K562 (cell line): ENCODE data around the gene PPT2. TPM values are rescaled to one million over a fixed set of nuclear protein-coding genes. Genes with fewer than 3 reads are reported as not detected.

Source experiments
- ATAC-seq: fragments of 200-7000 bp; cut with Tn5 transposase; 3 replicates; pipeline ENCODE4 v1.9.1; 2020; ENCODE audit warnings: moderate library complexity
- BruUV-seq: library from RNA; stranded (reverse); fragments of 400-500 nt; replicated peaks from 2 replicates; lab custom pipeline; 2021; lab: Mats Ljungman, UMichigan
- CTCF ChIA-PET: fragments of 300-600 bp; formaldehyde crosslinking; extraction: SDS; loops from one replicate; lab custom pipeline; 2021; ENCODE audit warnings: low intra/inter-chr PET ratio; lab: Yijun Ruan, JAX
- POLR2A ChIA-PET: fragments of 300-600, 350-650 bp; sonication (Branson Sonifier 250); formaldehyde crosslinking; extraction: SDS; loops from one replicate; lab custom pipeline; 2021; ENCODE audit warnings: antibody characterized with exemption, inconsistent platforms; lab: Yijun Ruan, JAX
- DNase-seq, 4 experiments: peaks; one replicate each; pipeline versions ENCODE4 v3.0.0 to v3.0.0-alpha.2; 2011 to 2018; ENCODE audit warnings: low spot score in 3 of 4, mixed read lengths in 3 of 4; ENCODE audit errors: extremely low read depth in 1 of 4
- FAIRE-seq: peaks from 2 replicates; lab custom pipeline; 2011; peaks lifted over from hg19 to GRCh38; lab: Jason Lieb, UNC
- H2AFZ ChIP-seq: 2 replicates; pipeline ENCODE4 v1.6.0; 2011; ENCODE audit warnings: low read depth, low read length, control low read depth, inconsistent platforms
- H3K27ac ChIP-seq: fragments of 200-600 bp; 3 replicates; pipeline ENCODE4 v1.8.0; 2011; ENCODE audit warnings: low read depth, mild to moderate bottlenecking, control low read depth, inconsistent platforms, low read length, moderate library complexity, mixed read lengths; ENCODE audit errors: extremely low read depth
- H3K27me3 ChIP-seq, 2 experiments: fragments of 300-600 bp in 1 of 2; 2 replicates in 1 of 2; 3 replicates in 1 of 2; pipeline versions ENCODE4 v1.6.0 to v1.8.0; 2011; ENCODE audit warnings: inconsistent platforms in 2 of 2, low read length in 2 of 2, mild to moderate bottlenecking in 1 of 2, mixed read lengths in 1 of 2, moderate library complexity in 1 of 2; ENCODE audit not compliant: control insufficient read depth in 2 of 2, insufficient read depth in 2 of 2
- H3K36me3 ChIP-seq: fragments of 300-600 bp; 3 replicates; pipeline ENCODE4 v1.8.0; 2011; ENCODE audit warnings: mild to moderate bottlenecking, low read length, inconsistent platforms; ENCODE audit not compliant: control insufficient read depth, insufficient read depth
- H3K4me1 ChIP-seq, 2 experiments: fragments of 200-600 bp in 1 of 2; replicated peaks in 1 of 2; 2 replicates in 1 of 2; 3 replicates in 1 of 2; pipeline versions ENCODE4 v1.5.1 to v1.8.0; 2011; ENCODE audit warnings: inconsistent platforms in 2 of 2, low read length in 2 of 2, mild to moderate bottlenecking in 1 of 2, mixed read lengths in 1 of 2, moderate library complexity in 1 of 2; ENCODE audit not compliant: control insufficient read depth in 2 of 2, insufficient read depth in 2 of 2
- H3K4me2 ChIP-seq: 2 replicates; pipeline ENCODE4 v1.6.1; 2011; ENCODE audit warnings: low read length, control low read depth, inconsistent platforms, mixed read lengths; ENCODE audit not compliant: insufficient read depth
- H3K4me3 ChIP-seq: fragments of 200-600 bp; sonication (generic), shearing (Covaris generic); 2 replicates; pipeline ENCODE4 v1.5.1; 2016; ENCODE audit warnings: control low read depth, inconsistent platforms
- H3K79me2 ChIP-seq: fragments of 200-600 bp; 3 replicates; pipeline ENCODE4 v1.8.0; 2011; ENCODE audit warnings: low read length, inconsistent platforms; ENCODE audit not compliant: control insufficient read depth, insufficient read depth
- H3K9ac ChIP-seq, 2 experiments: 2 replicates each; pipeline versions ENCODE4 v1.6.0 to v1.6.1; 2011; ENCODE audit warnings: low read depth in 2 of 2, low read length in 2 of 2, control low read depth in 1 of 2, inconsistent platforms in 1 of 2, mild to moderate bottlenecking in 1 of 2, mixed read lengths in 1 of 2; ENCODE audit not compliant: insufficient read depth in 1 of 2
- H3K9me1 ChIP-seq: one replicate; pipeline ENCODE4 v1.6.0; 2011; ENCODE audit warnings: inconsistent platforms, mild to moderate bottlenecking, low read length, moderate library complexity; ENCODE audit not compliant: control insufficient read depth, insufficient read depth
- H3K9me3 ChIP-seq: replicated peaks from 2 replicates; pipeline ENCODE4 v1.5.1; 2011; ENCODE audit warnings: low read depth, low read length, inconsistent platforms; ENCODE audit not compliant: control insufficient read depth, insufficient read depth
- H4K20me1 ChIP-seq: replicated peaks from 2 replicates; pipeline ENCODE4 v1.6.1; 2011; ENCODE audit warnings: low read length, inconsistent platforms, mixed read lengths; ENCODE audit not compliant: control insufficient read depth, insufficient read depth
- CBFA2T3 ChIP-seq: fragments of 450-650 bp; IDR thresholded peaks from 2 replicates; pipeline ENCODE4 v1.6.1; 2017
- CEBPG ChIP-seq, 3 experiments: fragments of 200-800 bp in 1 of 3; sonication (Bioruptor generic) in 1 of 3; sonication (generic) in 1 of 3; formaldehyde crosslinking in 1 of 3; IDR thresholded peaks in 2 of 3; conservative IDR thresholded peaks in 1 of 3; 2 replicates each; pipeline versions ENCODE4 v1.6.1 to v1.8.0; 2016 to 2022; ENCODE audit warnings: missing compliant biosample characterization in 2 of 3, missing genetic modification characterization in 2 of 3, mild to moderate bottlenecking in 1 of 3, missing genetic modification reagents in 1 of 3
- GABPB1 ChIP-seq: sonication (generic); formaldehyde crosslinking; IDR thresholded peaks from 2 replicates; pipeline ENCODE4 v1.8.0; 2022; ENCODE audit warnings: mild to moderate bottlenecking, missing genetic modification reagents
- GATAD2A ChIP-seq: fragments of 450-650 bp; IDR thresholded peaks from 2 replicates; pipeline ENCODE4 v1.6.1; 2017
- NR2C1 ChIP-seq, 2 experiments: fragments of 450-650 bp; IDR thresholded peaks; 2 replicates each; pipeline ENCODE4 v1.6.1; 2017; ENCODE audit warnings: mild to moderate bottlenecking in 2 of 2, antibody characterized with exemption in 1 of 2, inconsistent platforms in 1 of 2, missing compliant biosample characterization in 1 of 2, missing genetic modification characterization in 1 of 2
- RCOR1 ChIP-seq, 2 experiments: IDR thresholded peaks; 2 replicates each; pipeline ENCODE4 v1.6.1; 2012; ENCODE audit warnings: low read depth in 2 of 2, low read length in 2 of 2, borderline replicate concordance in 1 of 2, improper control_type of control experiment in 1 of 2
- SAP30 ChIP-seq: fragments of 200-600 bp; sonication (generic); IDR thresholded peaks from 2 replicates; pipeline ENCODE4 v1.6.1; 2012; ENCODE audit warnings: borderline replicate concordance, low read depth, mild to moderate bottlenecking, moderate library complexity, low read length, control low read depth, inconsistent platforms; ENCODE audit not compliant: insufficient read depth, poor library complexity, severe bottlenecking
- SRSF1 ChIP-seq: fragments of 200-400 bp; formaldehyde crosslinking; IDR thresholded peaks from 2 replicates; pipeline ENCODE4 v1.6.1; 2017; ENCODE audit warnings: mild to moderate bottlenecking, low read depth, low read length, moderate library complexity
- SRSF9 ChIP-seq: fragments of 200-400 bp; formaldehyde crosslinking; IDR thresholded peaks from 2 replicates; pipeline ENCODE4 v1.6.1; 2017; ENCODE audit warnings: low read depth, low read length, borderline replicate concordance
- ZBTB1 ChIP-seq: sonication (generic); formaldehyde crosslinking; IDR thresholded peaks from 2 replicates; pipeline ENCODE4 v1.8.1; 2023; ENCODE audit warnings: missing genetic modification reagents, low read depth, mild to moderate bottlenecking, borderline replicate concordance
- ZNF143 ChIP-seq: sonication (generic); formaldehyde crosslinking; IDR thresholded peaks from 2 replicates; pipeline ENCODE4 v1.9.0; 2022; ENCODE audit warnings: mild to moderate bottlenecking, missing genetic modification reagents
- ZNF217 ChIP-seq: sonication (generic); formaldehyde crosslinking; IDR thresholded peaks from 2 replicates; pipeline ENCODE4 v1.8.0; 2022; ENCODE audit warnings: mild to moderate bottlenecking, missing genetic modification reagents
- ZNF561 ChIP-seq: fragments of 450-650 bp; formaldehyde crosslinking; conservative IDR thresholded peaks from 2 replicates; pipeline ENCODE4 v1.4.0; 2020; ENCODE audit warnings: mild to moderate bottlenecking, moderate library complexity
- ZNF778 ChIP-seq: fragments of 450-650 bp; formaldehyde crosslinking; IDR thresholded peaks from 2 replicates; pipeline ENCODE4 v1.4.0; 2020; ENCODE audit warnings: mild to moderate bottlenecking, moderate library complexity
- WGBS: fragments of 100-300 bp; shearing (Covaris generic); methylation state at CpG from one replicate; pipeline ENCODE4 v1.1.6; 2016; ENCODE audit warnings: low coverage, mixed read lengths; ENCODE audit not compliant: insufficient coverage; ENCODE audit errors: missing lambda C conversion rate; 5-methylcytosine and 5-hydroxymethylcytosine counted together
- in situ Hi-C: fragments of 300-500 bp; cut with MboI; formaldehyde crosslinking; loops from 4 replicates; pipeline ENCODE4 v1.15.0; 2018; ENCODE audit warnings: inconsistent platforms, mixed read lengths
- intact Hi-C: fragments of 100-400 bp; cut with micrococcal nuclease; formaldehyde crosslinking; loops from 2 replicates; pipeline ENCODE4 v1.14.2; 2022
- polyA plus RNA-seq, 8 experiments: library from polyadenylated mRNA; depleted of rRNA in 4 of 8; stranded (reverse) in 5 of 8; unstranded in 3 of 8; fragments of >200 nt; fragmentation: Nextera tagmentation in 2 of 8; fragmentation: Illumina TruSeq in 1 of 8; extraction: Ambion mirVana in 2 of 8; extraction: Trizol in 1 of 8; gene quantifications; 2 replicates each; pipeline versions ENCODE4 v1.2.1 to v1.2.3, GENCODE V29; 2011 to 2014; ENCODE audit warnings: inconsistent platforms in 1 of 8, missing spikeins in 1 of 8
- total RNA-seq, 7 experiments: library from RNA; depleted of rRNA in 6 of 7; stranded (reverse); fragments of >200 nt in 6 of 7; fragmentation: Illumina TruSeq in 2 of 7; extraction: Trizol in 2 of 7; gene quantifications; 2 replicates each; pipeline versions ENCODE4 v1.2.1 to v1.2.3, GENCODE V29; 2011 to 2021; ENCODE audit warnings: low replicate concordance in 1 of 7
- TF ChIP-seq, protein P1 (sequence below): fragments of 150-350 bp; IDR thresholded peaks from 2 replicates; pipeline ENCODE4 v1.6.1; 2014; ENCODE audit warnings: low read depth, mild to moderate bottlenecking, low read length, borderline replicate concordance

PPT2 gene
- total and polyA plus RNA-seq, 9 of the 15 experiments (the other 6 are each of a cell fraction or from before 2014, with no cell fraction given): 27.4 to 98.8 (median 69.9) TPM

- peaks cover 64% of the 10 kb centered on the region for H3K79me2 ChIP-seq
- H3K9ac ChIP-seq: peak overlapping the region; percentile 85 to 93
- intact Hi-C loops (loop anchor here (10.0 kb wide), 1 partner anchor 286 kb away; the partner anchor contains the start of gene ZBTB12), in situ Hi-C loops (no loop called here)
- H3K9me1 ChIP-seq: no peaks in the 10 kb centered on the region
- H3K27me3 ChIP-seq: no peaks in the 10 kb centered on the region
- peak overlapping the region; percentile 96 for H3K4me2 ChIP-seq
- ChIA-PET CTCF (no interaction called here), POLR2A (interaction anchor here (0.9 to 2.5 kb wide), 8 partner anchors 9 to 781 kb away, joined by 3 to 10 read pairs (median 6); partner anchors contain the start of gene FKBPL)
- no TSS peak for BruUV-seq
- peak overlapping the region; percentile 79 for H3K4me3 ChIP-seq
- no peak for FAIRE-seq
- H3K36me3 ChIP-seq: peaks cover 29% of the 10 kb centered on the region; the same call in 2 of the 3 replicates
- H3K27ac ChIP-seq: peak overlapping the region; percentile 93
- peak overlapping the region; percentile 27 for H2AFZ ChIP-seq
- H3K4me1 ChIP-seq: peaks cover 73 to 74% of the 10 kb centered on the region in 2 experiments
- WGBS: 55% methylated on average over 8 of the region's 8 CpGs
- no peak for ATAC-seq
- no peaks in the 10 kb centered on the region for H4K20me1 ChIP-seq
- no peaks in the 10 kb centered on the region for H3K9me3 ChIP-seq
- DNase-seq: peak in 1 of 4 experiments; percentile 28
- TF ChIP-seq ZNF217 (CRISPR knock-in tag): no peak
- 0 out of 2 replicates have a peak, but pooled peaks have one; percentile 30 for TF ChIP-seq ZNF143
- no peak for TF ChIP-seq ZNF561 (CRISPR knock-in tag)
- no peak for TF ChIP-seq SRSF1
- TF ChIP-seq, protein P1, sequence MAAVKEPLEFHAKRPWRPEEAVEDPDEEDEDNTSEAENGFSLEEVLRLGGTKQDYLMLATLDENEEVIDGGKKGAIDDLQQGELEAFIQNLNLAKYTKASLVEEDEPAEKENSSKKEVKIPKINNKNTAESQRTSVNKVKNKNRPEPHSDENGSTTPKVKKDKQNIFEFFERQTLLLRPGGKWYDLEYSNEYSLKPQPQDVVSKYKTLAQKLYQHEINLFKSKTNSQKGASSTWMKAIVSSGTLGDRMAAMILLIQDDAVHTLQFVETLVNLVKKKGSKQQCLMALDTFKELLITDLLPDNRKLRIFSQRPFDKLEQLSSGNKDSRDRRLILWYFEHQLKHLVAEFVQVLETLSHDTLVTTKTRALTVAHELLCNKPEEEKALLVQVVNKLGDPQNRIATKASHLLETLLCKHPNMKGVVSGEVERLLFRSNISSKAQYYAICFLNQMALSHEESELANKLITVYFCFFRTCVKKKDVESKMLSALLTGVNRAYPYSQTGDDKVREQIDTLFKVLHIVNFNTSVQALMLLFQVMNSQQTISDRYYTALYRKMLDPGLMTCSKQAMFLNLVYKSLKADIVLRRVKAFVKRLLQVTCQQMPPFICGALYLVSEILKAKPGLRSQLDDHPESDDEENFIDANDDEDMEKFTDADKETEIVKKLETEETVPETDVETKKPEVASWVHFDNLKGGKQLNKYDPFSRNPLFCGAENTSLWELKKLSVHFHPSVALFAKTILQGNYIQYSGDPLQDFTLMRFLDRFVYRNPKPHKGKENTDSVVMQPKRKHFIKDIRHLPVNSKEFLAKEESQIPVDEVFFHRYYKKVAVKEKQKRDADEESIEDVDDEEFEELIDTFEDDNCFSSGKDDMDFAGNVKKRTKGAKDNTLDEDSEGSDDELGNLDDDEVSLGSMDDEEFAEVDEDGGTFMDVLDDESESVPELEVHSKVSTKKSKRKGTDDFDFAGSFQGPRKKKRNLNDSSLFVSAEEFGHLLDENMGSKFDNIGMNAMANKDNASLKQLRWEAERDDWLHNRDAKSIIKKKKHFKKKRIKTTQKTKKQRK: no peak
- TF ChIP-seq CBFA2T3: no peak
- TF ChIP-seq SRSF9: no peak
- TF ChIP-seq ZBTB1: 0 out of 2 replicates have a peak, but pooled peaks have one; percentile 25
- peak; percentile 24; the same call in 1 of the 2 replicates for TF ChIP-seq GABPB1 (CRISPR knock-in tag)
- no peak for TF ChIP-seq ZNF778 (CRISPR knock-in tag)
- peak; percentile 9 for TF ChIP-seq SAP30
- peak; percentile 65; the same call in 1 of the 2 replicates for TF ChIP-seq GATAD2A
- TF ChIP-seq CEBPG (CRISPR knock-in tag; IDR thresholded peaks at IDR 0.05): 0 out of 2 replicates have a peak, but pooled peaks have one; percentile 25
- TF ChIP-seq CEBPG (tag; conservative IDR thresholded peaks at IDR 0.05 in 1 of 2, IDR thresholded peaks at IDR 0.05 in 1 of 2): no peak
- no peak for TF ChIP-seq RCOR1 (IDR thresholded peaks at IDR 0.05; ENCODE audit: borderline replicate concordance in 1 of 2, low read depth in 2 of 2, low read length in 2 of 2)
- TF ChIP-seq NR2C1 (IDR thresholded peaks at IDR 0.05): no peak
- TF ChIP-seq NR2C1 (tag; IDR thresholded peaks at IDR 0.05): no peak
These were observed 37.2 kb downstream of the PPT2 start for GRCh38 chr6:32190911-32191677.
